Calu3 (cell line): Measurements from ENCODE around the gene NR3C1. TPM values are rescaled to one million over a fixed set of nuclear protein-coding genes. Genes with fewer than 3 reads are reported as not detected.

Experiments
- BruUV-seq: library from RNA; stranded (reverse); fragments of 400-500 nt; replicated peaks from 2 replicates; lab custom pipeline; 2021; lab: Mats Ljungman, UMichigan
- CTCF ChIA-PET: fragments of 300-600 bp; sonication (Branson Sonifier 250); formaldehyde crosslinking; loops from one replicate; lab custom pipeline; 2022; ENCODE audit warnings: antibody characterized with exemption; lab: Charles Lee
- DNase-seq: peaks from one replicate; pipeline ENCODE4 v3.0.0; 2022
- H3K27ac Mint-ChIP-seq: one replicate; pipeline ENCODE4 v1.8.0; 2022; ENCODE audit warnings: mixed read lengths; ENCODE audit not compliant: unreplicated experiment
- H3K27me3 Mint-ChIP-seq: one replicate; pipeline ENCODE4 v1.8.0; 2022; ENCODE audit warnings: mixed read lengths; ENCODE audit not compliant: unreplicated experiment
- H3K36me3 Mint-ChIP-seq: one replicate; pipeline ENCODE4 v1.8.0; 2022; ENCODE audit warnings: mild to moderate bottlenecking, moderate library complexity, mixed read lengths; ENCODE audit not compliant: insufficient read depth, unreplicated experiment
- H3K4me1 Mint-ChIP-seq: one replicate; pipeline ENCODE4 v1.8.0; 2022; ENCODE audit warnings: mild to moderate bottlenecking, low read depth, mixed read lengths; ENCODE audit not compliant: unreplicated experiment
- H3K4me3 Mint-ChIP-seq: one replicate; pipeline ENCODE4 v1.8.0; 2022; ENCODE audit warnings: mild to moderate bottlenecking, low read depth, moderate library complexity, mixed read lengths; ENCODE audit not compliant: unreplicated experiment
- H3K9me3 Mint-ChIP-seq: one replicate; pipeline ENCODE4 v1.8.0; 2022; ENCODE audit warnings: low read depth, mixed read lengths; ENCODE audit not compliant: unreplicated experiment
- intact Hi-C: fragments of 100-400 bp; cut with micrococcal nuclease; formaldehyde crosslinking; loops from one replicate; pipeline ENCODE4 v1.10.0; 2022; ENCODE audit not compliant: unreplicated experiment
- total RNA-seq: library from RNA; stranded (reverse); gene quantifications from 2 replicates; pipeline ENCODE4 v1.2.3, GENCODE V29; 2022
- TF ChIP-seq, protein P1 (sequence below): fragments of 200-600 bp; IDR thresholded peaks from one replicate; pipeline ENCODE4 v1.8.0; 2022; ENCODE audit warnings: antibody characterized with exemption; ENCODE audit not compliant: unreplicated experiment

The NR3C1 gene
- total RNA-seq, 1 experiment from 2014 or later: 63.1 TPM

DNA sequence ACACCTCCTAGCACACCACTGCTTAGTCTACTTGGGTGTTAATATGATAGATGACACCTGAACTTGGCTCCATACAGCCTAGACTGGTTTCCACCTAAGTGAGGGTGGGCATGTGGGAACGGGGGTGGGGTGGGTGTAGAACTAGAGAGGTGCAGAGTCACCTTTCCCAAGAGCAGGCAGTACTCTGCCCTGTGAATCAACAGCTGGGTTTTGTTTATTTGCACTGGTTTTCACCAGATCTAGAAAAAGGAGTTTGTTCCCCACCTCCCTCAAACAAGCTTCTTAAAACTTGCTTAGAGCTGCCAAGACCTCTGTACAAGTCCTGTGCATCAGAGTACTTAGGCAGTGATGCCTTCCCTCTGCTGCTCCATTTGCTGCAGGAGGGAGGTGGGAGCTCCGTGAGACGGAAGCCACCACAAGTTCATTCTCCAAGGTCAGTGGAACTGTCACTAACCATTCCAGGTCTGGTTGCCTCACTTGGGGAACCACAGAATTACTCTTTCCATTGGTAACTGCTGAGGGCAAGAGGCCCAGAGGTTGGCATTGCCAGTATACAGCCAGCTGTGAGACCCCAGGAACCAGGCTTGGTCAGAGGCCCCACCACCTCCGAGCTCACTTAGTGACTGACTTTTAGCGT is 163.5 kb downstream of the NR3C1 start:
- no peaks in the 10 kb centered on the region for H3K36me3 Mint-ChIP-seq
- no peak overlapping the region for H3K27ac Mint-ChIP-seq
- no peak overlapping the region for H3K4me3 Mint-ChIP-seq
- H3K9me3 Mint-ChIP-seq: no peaks in the 10 kb centered on the region
- no peaks in the 10 kb centered on the region for H3K27me3 Mint-ChIP-seq
- CTCF ChIA-PET: interaction anchor here (0.6 kb wide), 1 partner anchor 136 kb away, joined by 3 read pairs; no protein-coding TSS in a partner anchor
- H3K4me1 Mint-ChIP-seq: peaks cover 34% of the 10 kb centered on the region
- intact Hi-C loops: loop anchor here (10.0 kb wide), 2 partner anchors 155 to 265 kb away; no protein-coding TSS in a partner anchor
- BruUV-seq: no TSS peak
- TF ChIP-seq, protein P1, sequence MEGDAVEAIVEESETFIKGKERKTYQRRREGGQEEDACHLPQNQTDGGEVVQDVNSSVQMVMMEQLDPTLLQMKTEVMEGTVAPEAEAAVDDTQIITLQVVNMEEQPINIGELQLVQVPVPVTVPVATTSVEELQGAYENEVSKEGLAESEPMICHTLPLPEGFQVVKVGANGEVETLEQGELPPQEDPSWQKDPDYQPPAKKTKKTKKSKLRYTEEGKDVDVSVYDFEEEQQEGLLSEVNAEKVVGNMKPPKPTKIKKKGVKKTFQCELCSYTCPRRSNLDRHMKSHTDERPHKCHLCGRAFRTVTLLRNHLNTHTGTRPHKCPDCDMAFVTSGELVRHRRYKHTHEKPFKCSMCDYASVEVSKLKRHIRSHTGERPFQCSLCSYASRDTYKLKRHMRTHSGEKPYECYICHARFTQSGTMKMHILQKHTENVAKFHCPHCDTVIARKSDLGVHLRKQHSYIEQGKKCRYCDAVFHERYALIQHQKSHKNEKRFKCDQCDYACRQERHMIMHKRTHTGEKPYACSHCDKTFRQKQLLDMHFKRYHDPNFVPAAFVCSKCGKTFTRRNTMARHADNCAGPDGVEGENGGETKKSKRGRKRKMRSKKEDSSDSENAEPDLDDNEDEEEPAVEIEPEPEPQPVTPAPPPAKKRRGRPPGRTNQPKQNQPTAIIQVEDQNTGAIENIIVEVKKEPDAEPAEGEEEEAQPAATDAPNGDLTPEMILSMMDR: no peak
- DNase-seq: no peak

DNA sequence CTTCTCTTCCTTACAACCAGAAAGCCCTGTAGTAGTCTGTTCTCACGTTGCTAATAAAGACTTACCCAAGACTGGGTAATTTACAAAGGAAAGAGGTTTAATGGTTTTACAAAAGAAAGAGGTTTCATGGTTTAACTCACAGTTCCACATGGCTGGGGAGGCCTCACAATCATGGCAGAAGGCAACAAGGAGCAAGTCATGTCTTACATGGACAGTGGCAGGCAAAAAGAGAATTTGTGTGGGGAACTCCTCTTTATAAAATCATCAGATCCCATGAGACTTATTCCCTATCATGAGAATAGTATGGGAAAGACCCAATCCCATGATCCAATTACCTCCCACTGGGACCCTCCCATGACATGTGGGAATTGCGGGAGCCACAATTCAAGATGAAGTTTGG is 164.9 kb downstream of the NR3C1 start:
- CTCF ChIA-PET: interaction anchor here (0.6 kb wide), 1 partner anchor 100 kb away, joined by 3 read pairs; no protein-coding TSS in a partner anchor
- DNase-seq: no peak
- BruUV-seq: no TSS peak
- H3K27ac Mint-ChIP-seq: no peak overlapping the region
- peaks cover 31% of the 10 kb centered on the region for H3K4me1 Mint-ChIP-seq
- H3K36me3 Mint-ChIP-seq: no peaks in the 10 kb centered on the region
- H3K4me3 Mint-ChIP-seq: no peak overlapping the region
- TF ChIP-seq, protein P1: no peak
- intact Hi-C loops: no loop called here
- no peaks in the 10 kb centered on the region for H3K9me3 Mint-ChIP-seq
- no peaks in the 10 kb centered on the region for H3K27me3 Mint-ChIP-seq

DNA sequence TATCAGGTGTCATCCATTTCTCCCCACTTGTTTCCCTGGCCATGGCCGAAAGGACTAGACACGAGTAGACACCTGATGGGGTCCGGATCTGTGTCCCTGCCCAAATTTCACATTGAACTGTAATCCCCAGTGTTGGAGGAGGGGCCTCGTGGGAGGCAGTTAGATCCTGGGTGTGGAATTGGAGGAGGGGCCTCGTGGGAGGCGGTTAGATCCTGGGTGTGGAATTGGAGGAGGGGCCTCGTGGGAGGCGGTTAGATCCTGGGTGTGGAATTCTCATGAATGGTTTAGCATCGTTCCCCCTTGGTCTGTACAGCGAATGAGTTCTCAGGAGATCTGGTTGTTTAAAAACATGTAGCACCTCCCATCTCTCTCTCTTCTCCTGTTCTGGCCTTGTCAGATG is 165.8 kb downstream of the NR3C1 start:
- Mint-ChIP-seq H3K4me3 (no peak overlapping the region), H3K36me3 (no peaks in the 10 kb centered on the region), H3K4me1 (peaks cover 30% of the 10 kb centered on the region), H3K27me3 (no peaks in the 10 kb centered on the region), H3K9me3 (no peaks in the 10 kb centered on the region), H3K27ac (no peak overlapping the region)
- BruUV-seq: no TSS peak
- intact Hi-C loops: no loop called here
- CTCF ChIA-PET: no interaction called here
- DNase-seq: no peak
- TF ChIP-seq, protein P1: no peak

DNA sequence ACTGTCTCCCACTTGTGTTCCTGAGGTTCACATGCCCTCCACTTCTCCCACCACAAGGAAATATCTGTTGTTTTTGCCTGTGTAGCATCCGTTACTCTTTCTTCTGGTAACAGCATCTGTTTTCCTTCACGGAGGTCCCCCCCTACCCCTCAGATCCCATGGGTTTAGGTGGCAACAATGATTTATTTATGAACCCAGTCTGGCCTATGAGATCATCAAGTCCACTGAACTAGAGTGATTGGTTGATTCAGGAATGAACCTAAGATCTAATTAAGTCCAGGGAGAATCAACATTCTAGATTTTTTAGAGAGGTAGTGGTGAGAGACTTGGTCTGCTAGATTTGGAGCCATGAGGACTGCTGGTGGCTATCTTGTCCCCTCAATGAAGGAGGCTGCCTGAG is 166.8 kb downstream of the NR3C1 start:
- intact Hi-C loops: no loop called here
- H3K27ac Mint-ChIP-seq: no peak overlapping the region
- no peaks in the 10 kb centered on the region for H3K36me3 Mint-ChIP-seq
- H3K4me3 Mint-ChIP-seq: no peak overlapping the region
- DNase-seq: no peak
- no peaks in the 10 kb centered on the region for H3K27me3 Mint-ChIP-seq
- CTCF ChIA-PET: no interaction called here
- no peaks in the 10 kb centered on the region for H3K9me3 Mint-ChIP-seq
- H3K4me1 Mint-ChIP-seq: peaks cover 27% of the 10 kb centered on the region
- no TSS peak for BruUV-seq
- TF ChIP-seq, protein P1: no peak
